GM19324 (cell line): ENCODE data around the gene MSI2.

Experiments
- ATAC-seq: cut with Tn5 transposase; IDR thresholded peaks from one replicate; pipeline ENCODE4 v1.9.1; 2021; ENCODE audit warnings: mild to moderate bottlenecking, moderate library complexity; ENCODE audit not compliant: unreplicated experiment, low FRiP score

Gene MSI2

GRCh38 chr17:57447990-57448758, 191.9 kb downstream of the MSI2 start:
- no peak for ATAC-seq

GRCh38 chr17:57448759-57449283, 192.5 kb downstream of the MSI2 start:
- no peak for ATAC-seq

GRCh38 chr17:57451191-57451590, 194.9 kb downstream of the MSI2 start:
- no peak for ATAC-seq

- no peak for ATAC-seq
These were observed 195.3 kb downstream of the MSI2 start for GRCh38 chr17:57451643-57452042.

- ATAC-seq, result no peak
These were observed 197.6 kb downstream of the MSI2 start for GRCh38 chr17:57453841-57454425.

GRCh38 chr17:57454729-57455062, 198.4 kb downstream of the MSI2 start:
- no peak for ATAC-seq

GRCh38 chr17:57455063-57455914, 199.0 kb downstream of the MSI2 start:
- peak; percentile 47 for ATAC-seq

- no peak for ATAC-seq
These were observed 200.3 kb downstream of the MSI2 start for GRCh38 chr17:57456622-57457021.

- ATAC-seq, result no peak
These were observed 200.9 kb downstream of the MSI2 start for GRCh38 chr17:57457188-57457587.

GRCh38 chr17:57458718-57459285, 202.5 kb downstream of the MSI2 start:
- ATAC-seq, result no peak

GRCh38 chr17:57459286-57459915, 203.1 kb downstream of the MSI2 start:
- no peak for ATAC-seq

- ATAC-seq, result no peak
These were observed 204.8 kb downstream of the MSI2 start for GRCh38 chr17:57461082-57461481.

GRCh38 chr17:57462007-57462579, 205.8 kb downstream of the MSI2 start:
- no peak for ATAC-seq

GRCh38 chr17:57463103-57463885, 207.0 kb downstream of the MSI2 start:
- peak; percentile 67 for ATAC-seq

- no peak for ATAC-seq
These were observed 208.0 kb downstream of the MSI2 start for GRCh38 chr17:57464191-57464864.

- ATAC-seq, result no peak
These were observed 209.3 kb downstream of the MSI2 start for GRCh38 chr17:57465610-57466009.

- ATAC-seq, result no peak
These were observed 209.7 kb downstream of the MSI2 start for GRCh38 chr17:57466017-57466471.

GRCh38 chr17:57466521-57466920, 210.2 kb downstream of the MSI2 start:
- no peak for ATAC-seq

GRCh38 chr17:57467226-57467625, 210.9 kb downstream of the MSI2 start:
- no peak for ATAC-seq
